HUES64 (cell line): ENCODE results near the gene RNF114.
"Not testable (repeated sequence)": the region's sequence is repeated elsewhere in the genome, so short reads cannot be mapped to it uniquely, and the experiment has no call there.

Source experiments
- H3K27ac ChIP-seq: 2 replicates; pipeline ENCODE4 v1.7.0; 2013; ENCODE audit warnings: low read depth, low read length, inconsistent platforms
- H3K27me3 ChIP-seq: 2 replicates; pipeline ENCODE4 v1.6.1; 2013; ENCODE audit warnings: mild to moderate bottlenecking, low read length; ENCODE audit not compliant: insufficient read depth
- H3K36me3 ChIP-seq: 2 replicates; pipeline ENCODE4 v1.6.1; 2013; ENCODE audit warnings: mild to moderate bottlenecking, low read length; ENCODE audit not compliant: insufficient read depth
- H3K4me1 ChIP-seq: 2 replicates; pipeline ENCODE4 v1.6.1; 2013; ENCODE audit warnings: mild to moderate bottlenecking, low read length, moderate library complexity; ENCODE audit not compliant: insufficient read depth
- H3K4me3 ChIP-seq: 2 replicates; pipeline ENCODE4 v1.5.1; 2013; ENCODE audit warnings: mild to moderate bottlenecking, low read length, moderate library complexity
- H3K9ac ChIP-seq: 2 replicates; pipeline ENCODE4 v1.6.1; 2013; ENCODE audit warnings: mild to moderate bottlenecking, low read depth, low read length
- H3K9me3 ChIP-seq: 2 replicates; pipeline ENCODE4 v1.6.1; 2013; ENCODE audit warnings: low read depth, low read length; ENCODE audit not compliant: insufficient read depth
- WGBS: fragments of 150-250, 120-280 bp; methylation state at CpG from one replicate; pipeline ENCODE4 v1.1.7; 2013; ENCODE audit warnings: missing lambda C conversion rate; 5-methylcytosine and 5-hydroxymethylcytosine counted together

The RNF114 gene

DNA sequence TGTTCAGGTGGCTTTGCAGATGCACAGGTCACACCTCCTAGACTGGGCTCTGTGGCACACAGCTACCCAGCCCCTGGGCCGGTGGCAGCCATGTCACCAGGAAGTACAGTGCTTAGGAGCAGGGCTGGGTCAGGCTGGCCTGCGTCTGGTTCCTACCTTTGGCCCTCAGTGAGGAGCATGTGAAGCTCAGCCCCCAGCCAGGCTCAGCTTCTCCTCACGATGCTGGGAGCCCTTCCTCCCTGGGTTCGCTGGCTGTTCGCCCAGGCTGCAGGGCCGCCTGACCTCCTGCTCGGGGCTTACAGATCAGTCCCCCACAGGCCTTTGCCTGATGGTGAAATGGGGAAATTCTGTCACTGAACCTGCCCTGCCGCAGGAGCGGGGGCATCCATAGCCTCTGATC is 43.9 kb upstream of the RNF114 start:
- no peak overlapping the region for H3K9ac ChIP-seq

GRCh38 chr20:49892817-49893216 is 43.4 kb upstream of the RNF114 start:
- Histone ChIP-seq H3K4me1 (peaks cover 12% of the 10 kb centered on the region; the same call in 1 of the 2 replicates), H3K4me3 (no peak overlapping the region), H3K27ac (no peak overlapping the region), H3K9me3 (no peaks in the 10 kb centered on the region), H3K36me3 (no peaks in the 10 kb centered on the region), H3K27me3 (no peaks in the 10 kb centered on the region), H3K9ac (no peak overlapping the region)
- WGBS = 88% methylated on average over 11 of the region's 11 CpGs

More for the DNA sequence above, 43.9 kb upstream of the RNF114 start:
- H3K27ac ChIP-seq = no peak overlapping the region
- H3K27me3 ChIP-seq = no peaks in the 10 kb centered on the region
- peaks cover 12% of the 10 kb centered on the region; the same call in 1 of the 2 replicates for H3K4me1 ChIP-seq
- no peaks in the 10 kb centered on the region for H3K9me3 ChIP-seq
- H3K4me3 ChIP-seq = no peak overlapping the region
- no peaks in the 10 kb centered on the region for H3K36me3 ChIP-seq
- WGBS = 89% methylated on average over 9 of the region's 9 CpGs

GRCh38 chr20:49893242-49894072 is 42.7 kb upstream of the RNF114 start:
- WGBS = 91% methylated on average over 11 of the region's 12 CpGs
- Histone ChIP-seq H3K4me3 (no peak overlapping the region), H3K4me1 (peaks cover 12% of the 10 kb centered on the region; the same call in 1 of the 2 replicates), H3K36me3 (no peaks in the 10 kb centered on the region), H3K27ac (no peak overlapping the region), H3K9me3 (no peaks in the 10 kb centered on the region), H3K9ac (no peak overlapping the region), H3K27me3 (no peaks in the 10 kb centered on the region)

DNA sequence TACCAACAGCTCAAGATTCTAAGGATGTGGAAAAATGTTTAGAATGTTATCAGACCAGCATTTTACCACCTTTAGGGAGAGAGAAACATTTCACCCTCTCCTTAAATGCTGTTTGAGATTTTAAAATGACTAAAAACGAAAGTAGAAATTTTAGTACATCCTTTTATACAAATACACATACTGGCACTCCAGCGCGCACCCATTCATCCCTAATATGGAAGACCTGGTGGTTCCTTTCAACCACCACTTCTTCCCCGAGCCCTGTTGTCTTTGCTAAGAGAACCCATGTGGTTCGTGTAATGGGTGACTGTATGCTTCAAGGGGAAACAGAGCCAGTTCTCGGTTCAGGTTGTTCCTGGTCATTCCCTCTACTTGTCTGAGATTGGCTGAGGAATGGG is 42.1 kb upstream of the RNF114 start:
- Histone ChIP-seq H3K36me3 (no peaks in the 10 kb centered on the region), H3K27ac (no peak overlapping the region), H3K4me3 (no peak overlapping the region), H3K27me3 (no peaks in the 10 kb centered on the region), H3K4me1 (peaks cover 7% of the 10 kb centered on the region; the same call in 1 of the 2 replicates), H3K9me3 (no peaks in the 10 kb centered on the region), H3K9ac (no peak overlapping the region)
- WGBS = 94% methylated on average over 6 of the region's 6 CpGs

DNA sequence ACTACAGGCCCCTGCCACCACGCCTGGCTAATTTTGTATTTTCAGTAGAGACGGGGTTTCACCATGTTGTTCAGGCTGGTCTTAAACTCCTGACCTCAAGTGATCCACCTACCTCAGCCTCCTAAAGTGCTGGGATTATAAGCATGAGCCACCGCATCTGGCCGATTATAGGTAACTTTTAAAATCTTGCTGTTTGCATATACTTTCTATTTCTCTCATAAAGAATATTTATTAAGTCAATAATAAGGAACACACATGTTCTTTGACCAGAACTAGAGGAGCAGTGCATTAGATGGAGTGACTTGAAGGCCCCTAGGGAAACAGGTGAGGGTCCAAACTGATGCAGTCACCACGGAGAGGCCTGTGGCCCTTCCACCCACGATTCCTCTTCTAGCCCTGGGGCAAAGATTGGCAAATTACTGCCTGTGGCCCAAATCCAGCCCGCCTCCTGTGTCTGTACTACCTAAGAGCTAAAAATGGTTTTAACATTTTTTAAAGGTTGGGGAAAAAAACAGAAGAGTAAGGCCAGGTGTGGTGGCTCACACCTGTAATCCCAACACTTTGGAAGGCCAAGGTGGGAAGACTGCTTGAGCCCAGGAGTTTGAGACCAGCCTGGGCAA is 40.6 kb upstream of the RNF114 start:
- not testable (repeated sequence) for H3K4me3 ChIP-seq, H3K4me1 ChIP-seq, H3K27me3 ChIP-seq, H3K27ac ChIP-seq, H3K36me3 ChIP-seq, H3K9ac ChIP-seq, H3K9me3 ChIP-seq
- WGBS = 95% methylated on average over 7 of the region's 7 CpGs

- Histone ChIP-seq H3K4me1 (peaks cover 6% of the 10 kb centered on the region; the same call in 1 of the 2 replicates), H3K9ac (no peak overlapping the region), H3K4me3 (no peak overlapping the region), H3K27ac (no peak overlapping the region), H3K36me3 (no peaks in the 10 kb centered on the region), H3K27me3 (no peaks in the 10 kb centered on the region), H3K9me3 (no peaks in the 10 kb centered on the region)
- WGBS = 98% methylated on average over 4 of the region's 6 CpGs
These were observed 40.0 kb upstream of the RNF114 start for GRCh38 chr20:49896204-49896603.

GRCh38 chr20:49899541-49900383 is 36.4 kb upstream of the RNF114 start:
- H3K36me3 ChIP-seq = peaks cover 11% of the 10 kb centered on the region
- WGBS = 83% methylated on average over 8 of the region's 10 CpGs
- H3K9me3 ChIP-seq = no peaks in the 10 kb centered on the region
- H3K9ac ChIP-seq = no peak overlapping the region
- H3K4me1 ChIP-seq = no peaks in the 10 kb centered on the region
- H3K27ac ChIP-seq = no peak overlapping the region
- no peak overlapping the region for H3K4me3 ChIP-seq
- no peaks in the 10 kb centered on the region for H3K27me3 ChIP-seq

- H3K27ac ChIP-seq = no peak overlapping the region
- no peaks in the 10 kb centered on the region for H3K4me1 ChIP-seq
- no peaks in the 10 kb centered on the region for H3K9me3 ChIP-seq
- H3K4me3 ChIP-seq = no peak overlapping the region
- no peak overlapping the region for H3K9ac ChIP-seq
- peaks cover 27% of the 10 kb centered on the region for H3K36me3 ChIP-seq
- WGBS = 93% methylated on average over 5 of the region's 5 CpGs
- H3K27me3 ChIP-seq = no peaks in the 10 kb centered on the region
These were observed 34.6 kb upstream of the RNF114 start for GRCh38 chr20:49901588-49901987.

DNA sequence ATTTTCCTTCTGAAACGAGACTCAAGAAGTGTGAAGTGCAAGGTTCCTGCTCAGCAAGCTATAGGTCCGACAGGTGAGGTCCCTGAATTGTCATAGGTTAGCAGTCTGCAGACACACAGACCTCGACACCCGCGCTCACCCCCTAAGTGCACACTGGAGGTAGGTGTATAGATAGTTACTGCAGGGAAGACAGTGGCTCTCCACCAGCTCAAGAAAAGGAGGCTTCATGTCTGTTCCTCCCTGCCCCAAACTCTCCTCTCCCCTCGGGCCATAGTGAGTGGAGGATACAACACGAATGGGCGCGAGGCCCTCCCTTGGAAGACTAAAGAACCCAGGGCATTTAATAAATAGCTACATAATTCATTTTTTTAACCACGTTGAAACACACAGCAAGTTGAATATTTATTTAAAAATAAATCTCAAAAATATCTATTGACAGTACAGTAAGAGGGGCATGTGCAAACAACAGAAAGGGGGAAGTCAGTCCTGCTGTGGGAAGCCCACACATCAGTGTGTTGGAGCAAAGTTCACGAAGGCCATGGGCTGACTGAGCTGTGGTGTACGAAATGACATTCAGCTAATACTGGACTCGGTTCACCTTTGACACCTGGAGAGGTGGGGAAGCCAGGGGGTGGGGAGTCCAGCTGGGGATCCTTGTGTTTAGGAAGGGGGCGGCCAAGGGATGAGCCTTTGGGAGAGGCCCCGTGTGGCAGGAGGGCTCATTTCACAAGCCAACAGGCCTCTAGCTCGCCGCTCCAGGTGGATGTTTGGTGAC is 31.6 kb upstream of the RNF114 start:
- H3K9me3 ChIP-seq = no peaks in the 10 kb centered on the region
- no peak overlapping the region for H3K9ac ChIP-seq
- 92% methylated on average over 16 of the region's 17 CpGs for whole genome bisulfite sequencing
- no peak overlapping the region for H3K27ac ChIP-seq
- H3K36me3 ChIP-seq = peaks cover 43% of the 10 kb centered on the region
- no peaks in the 10 kb centered on the region for H3K27me3 ChIP-seq
- no peak overlapping the region for H3K4me3 ChIP-seq
- H3K4me1 ChIP-seq = no peaks in the 10 kb centered on the region

DNA sequence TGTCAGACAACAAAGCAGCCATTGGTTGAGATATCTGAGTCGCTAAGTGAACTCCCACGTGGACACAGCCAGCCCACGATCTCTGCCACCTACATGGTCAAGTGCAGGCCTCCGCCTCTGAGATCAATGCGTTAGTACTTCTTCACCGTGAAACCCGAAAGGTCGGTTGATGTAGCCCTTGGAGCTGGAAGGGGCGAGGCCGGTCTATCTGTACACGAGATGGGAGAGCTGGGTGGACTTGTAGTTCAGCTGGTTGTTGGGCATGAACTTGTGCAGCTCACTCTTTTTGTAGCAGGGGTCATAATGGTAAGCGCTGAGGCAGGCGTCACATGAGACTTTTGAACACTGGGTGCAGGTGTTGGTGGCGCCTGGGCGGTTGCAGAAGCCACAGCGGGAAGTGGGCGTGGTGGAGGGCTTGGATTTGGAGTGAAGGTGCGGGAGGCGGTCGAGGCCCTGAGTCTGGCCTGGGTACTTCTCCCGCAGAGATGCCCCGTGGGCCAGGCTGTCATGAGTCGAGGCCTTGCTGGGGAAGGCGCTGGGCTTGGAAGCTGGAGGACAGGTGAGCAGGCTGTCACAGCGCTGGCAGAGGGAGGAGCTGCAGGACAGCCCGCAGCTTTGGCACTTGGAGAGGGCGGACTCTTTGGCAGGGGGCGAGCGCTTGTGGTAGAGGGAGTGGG is 30.6 kb upstream of the RNF114 start:
- H3K27ac ChIP-seq = no peak overlapping the region
- no peak overlapping the region for H3K4me3 ChIP-seq
- no peak overlapping the region for H3K9ac ChIP-seq
- 92% methylated on average over 29 of the region's 29 CpGs for WGBS
- H3K36me3 ChIP-seq = peaks cover 43% of the 10 kb centered on the region
- H3K27me3 ChIP-seq = no peaks in the 10 kb centered on the region
- no peaks in the 10 kb centered on the region for H3K4me1 ChIP-seq
- H3K9me3 ChIP-seq = no peaks in the 10 kb centered on the region
